ENCODE data around the gene LCK. TPM values are rescaled to one million over a fixed set of nuclear protein-coding genes. Genes with fewer than 3 reads are reported as not detected.

LCK gene
- polyA plus RNA-seq, 3 donors: 0.15 to 2.2 (median 1.7) TPM

DNA sequence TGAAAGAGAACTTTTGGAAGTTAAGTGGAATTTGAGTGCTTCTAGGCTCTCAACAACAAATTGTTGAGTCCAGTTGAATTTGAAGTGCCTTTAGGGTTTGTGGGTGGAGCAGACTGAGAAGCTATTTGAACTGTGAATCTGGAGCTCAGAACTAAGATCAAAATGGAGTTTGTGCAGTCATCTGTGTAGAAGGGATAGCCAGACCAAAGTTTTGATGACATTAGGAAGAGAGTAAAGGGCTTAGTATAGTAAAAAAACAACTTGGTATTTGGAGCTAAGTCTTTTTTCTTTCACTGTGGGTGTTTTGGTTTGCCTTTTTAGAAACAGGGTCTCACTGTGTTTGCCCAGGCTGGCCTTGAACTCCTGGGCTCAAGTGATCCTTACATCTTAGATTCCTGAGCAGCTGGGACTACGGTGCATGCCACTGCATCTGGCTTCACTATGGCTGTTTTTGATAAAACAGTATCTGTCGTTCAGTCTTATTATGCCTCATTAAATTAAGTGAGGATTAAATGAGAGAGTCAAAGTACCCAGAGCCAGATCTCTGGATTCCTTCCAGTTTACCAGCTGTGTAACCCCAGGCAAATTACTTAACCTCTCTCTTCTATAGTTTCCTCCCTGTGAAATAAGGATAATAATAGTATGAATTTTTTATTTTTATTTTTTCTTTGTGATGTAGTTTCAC is 60.8 kb downstream of the LCK start:
- Histone ChIP-seq H3K9ac (ENCODE audit: insufficient read depth, low read length, poor library complexity, severe bottlenecking) (no peak overlapping the region), H3K4me1 (ENCODE audit: control insufficient read depth in 1 of 2, insufficient read depth in 2 of 2, low read length in 2 of 2) (no peaks in the 10 kb centered on the region), H3K36me3 (replicated peaks in 1 of 2; ENCODE audit: control insufficient read depth in 1 of 2, insufficient read depth in 2 of 2, low read length in 2 of 2) (peaks cover 9 to 34% of the 10 kb centered on the region in 2 donors), H3K27me3 (ENCODE audit: control insufficient read depth in 2 of 2, insufficient read depth in 2 of 2, low read length in 2 of 2) (no peaks in the 10 kb centered on the region), H3K4me3 (replicated peaks in 1 of 3; ENCODE audit: low read depth in 2 of 3, low read length in 3 of 3) (no peak overlapping the region), H3K27ac (ENCODE audit: low read depth in 1 of 2, low read length in 2 of 2) (no peak overlapping the region), H2AFZ (ENCODE audit: insufficient read depth, low read depth, low read length, poor library complexity, severe bottlenecking) (no peak overlapping the region), H3K79me2 (ENCODE audit: insufficient read depth, low read length) (peaks cover 59% of the 10 kb centered on the region), H4K20me1 (ENCODE audit: insufficient read depth, low read length) (peaks cover 76% of the 10 kb centered on the region), H3K4me2 (replicated peaks; ENCODE audit: extremely low read depth, low read length, poor library complexity, severe bottlenecking) (no peak overlapping the region), H3K9me3 (replicated peaks in 1 of 2; ENCODE audit: control insufficient read depth in 1 of 2, insufficient read depth in 1 of 2, low read length in 2 of 2) (no peaks in the 10 kb centered on the region)
- H3K27me3 Mint-ChIP-seq (ENCODE audit: low read depth in 3 of 3): no peaks in the 10 kb centered on the region
- H3K27ac Mint-ChIP-seq: peak overlapping the region in 3 of 7 donors; percentile 12 to 63 (median 20)
- H3K9me3 Mint-ChIP-seq: peaks cover 0 to 2% (median 0%) of the 10 kb centered on the region in 7 donors
- DNase-seq: no peak
- 100% methylated on average over 1 of the region's 2 CpGs for WGBS (ENCODE audit: insufficient coverage)
- no peak overlapping the region for H3K4me3 Mint-ChIP-seq
- TF ChIP-seq, protein P1, sequence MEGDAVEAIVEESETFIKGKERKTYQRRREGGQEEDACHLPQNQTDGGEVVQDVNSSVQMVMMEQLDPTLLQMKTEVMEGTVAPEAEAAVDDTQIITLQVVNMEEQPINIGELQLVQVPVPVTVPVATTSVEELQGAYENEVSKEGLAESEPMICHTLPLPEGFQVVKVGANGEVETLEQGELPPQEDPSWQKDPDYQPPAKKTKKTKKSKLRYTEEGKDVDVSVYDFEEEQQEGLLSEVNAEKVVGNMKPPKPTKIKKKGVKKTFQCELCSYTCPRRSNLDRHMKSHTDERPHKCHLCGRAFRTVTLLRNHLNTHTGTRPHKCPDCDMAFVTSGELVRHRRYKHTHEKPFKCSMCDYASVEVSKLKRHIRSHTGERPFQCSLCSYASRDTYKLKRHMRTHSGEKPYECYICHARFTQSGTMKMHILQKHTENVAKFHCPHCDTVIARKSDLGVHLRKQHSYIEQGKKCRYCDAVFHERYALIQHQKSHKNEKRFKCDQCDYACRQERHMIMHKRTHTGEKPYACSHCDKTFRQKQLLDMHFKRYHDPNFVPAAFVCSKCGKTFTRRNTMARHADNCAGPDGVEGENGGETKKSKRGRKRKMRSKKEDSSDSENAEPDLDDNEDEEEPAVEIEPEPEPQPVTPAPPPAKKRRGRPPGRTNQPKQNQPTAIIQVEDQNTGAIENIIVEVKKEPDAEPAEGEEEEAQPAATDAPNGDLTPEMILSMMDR (IDR thresholded peaks at IDR 0.05): no peak
- peaks cover 10% of the 10 kb centered on the region for H3K4me1 Mint-ChIP-seq
- intact Hi-C loops (cut with micrococcal nuclease): no loop called here
- peaks cover 24 to 35% of the 10 kb centered on the region in 2 donors for H3K36me3 Mint-ChIP-seq

DNA sequence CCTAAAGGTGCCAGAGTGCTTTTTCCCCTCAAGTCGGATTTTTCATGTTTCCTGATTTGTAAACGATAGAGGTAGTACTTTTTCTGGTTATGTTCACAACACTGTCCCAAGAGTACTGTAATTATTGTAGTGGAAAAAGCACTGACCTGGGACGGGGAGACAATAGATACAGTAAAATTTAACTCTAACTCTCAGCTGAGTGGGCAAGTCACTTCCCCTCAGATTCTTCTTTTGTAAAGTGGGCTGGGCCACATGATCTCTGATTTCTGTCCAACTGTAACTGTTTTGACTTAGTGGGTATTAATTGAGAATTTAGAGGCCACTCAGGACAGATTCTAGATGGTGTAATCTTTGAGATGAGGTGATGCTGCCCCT is 65.8 kb downstream of the LCK start:
- no CpG with 5 or more reads among the region's 3 CpGs for WGBS (ENCODE audit: insufficient coverage)
- peaks cover 43 to 55% of the 10 kb centered on the region in 2 donors for H3K36me3 ChIP-seq (replicated peaks in 1 of 2; ENCODE audit: control insufficient read depth in 1 of 2, insufficient read depth in 2 of 2, low read length in 2 of 2)
- H3K4me1 ChIP-seq (ENCODE audit: control insufficient read depth in 1 of 2, insufficient read depth in 2 of 2, low read length in 2 of 2): no peaks in the 10 kb centered on the region
- no peak overlapping the region for H3K9ac ChIP-seq (ENCODE audit: insufficient read depth, low read length, poor library complexity, severe bottlenecking)
- no peak overlapping the region for H3K27ac ChIP-seq (ENCODE audit: low read depth in 1 of 2, low read length in 2 of 2)
- TF ChIP-seq, protein P1 (IDR thresholded peaks at IDR 0.05): no peak
- Mint-ChIP-seq H3K27me3 (ENCODE audit: low read depth in 3 of 3) (no peaks in the 10 kb centered on the region), H3K4me1 (peaks cover 5% of the 10 kb centered on the region), H3K9me3 (peaks cover 0 to 1% (median 0%) of the 10 kb centered on the region in 7 donors), H3K36me3 (peaks cover 35 to 59% of the 10 kb centered on the region in 2 donors), H3K27ac (peak overlapping the region in 2 of 7 donors; percentile 37 to 57), H3K4me3 (no peak overlapping the region)
- H3K4me2 ChIP-seq (replicated peaks; ENCODE audit: extremely low read depth, low read length, poor library complexity, severe bottlenecking): no peak overlapping the region
- no peak for DNase-seq
- no peaks in the 10 kb centered on the region for H3K27me3 ChIP-seq (ENCODE audit: control insufficient read depth in 2 of 2, insufficient read depth in 2 of 2, low read length in 2 of 2)
- no peak overlapping the region for H2AFZ ChIP-seq (ENCODE audit: insufficient read depth, low read depth, low read length, poor library complexity, severe bottlenecking)
- intact Hi-C loops (cut with micrococcal nuclease): no loop called here
- no peak overlapping the region for H3K4me3 ChIP-seq (replicated peaks in 1 of 3; ENCODE audit: low read depth in 2 of 3, low read length in 3 of 3)
- peaks cover 17% of the 10 kb centered on the region for H3K79me2 ChIP-seq (ENCODE audit: insufficient read depth, low read length)
- peaks cover 40% of the 10 kb centered on the region for H4K20me1 ChIP-seq (ENCODE audit: insufficient read depth, low read length)
- H3K9me3 ChIP-seq (replicated peaks in 1 of 2; ENCODE audit: control insufficient read depth in 1 of 2, insufficient read depth in 1 of 2, low read length in 2 of 2): no peaks in the 10 kb centered on the region
